WTC11 (cell line): ENCODE results near the gene JUND. TPM values are rescaled to one million over a fixed set of nuclear protein-coding genes. Genes with fewer than 3 reads are reported as not detected.

Experiments
- ATAC-seq: fragments of 200-7000 bp; cut with Tn5 transposase; 2 replicates; pipeline ENCODE4 v1.10.0; 2021; ENCODE audit warnings: mild to moderate bottlenecking, moderate library complexity
- CTCF ChIA-PET: fragments of 300-600 bp; sonication (Branson Sonifier 250); formaldehyde crosslinking; loops from one replicate; lab custom pipeline; 2021; ENCODE audit warnings: antibody characterized with exemption; lab: Charles Lee
- POLR2A ChIA-PET: fragments of 350-600 bp; sonication (Branson Sonifier 250); formaldehyde crosslinking; loops from one replicate; lab custom pipeline; 2021; ENCODE audit warnings: antibody characterized with exemption; lab: Charles Lee
- DNase-seq: peaks from one replicate; pipeline ENCODE4 v3.0.0; 2021; ENCODE audit warnings: low spot score
- H3K27ac Mint-ChIP-seq: 2 replicates; pipeline ENCODE4 v1.8.0; 2021; ENCODE audit warnings: mixed read lengths
- H3K27me3 Mint-ChIP-seq: 2 replicates; pipeline ENCODE4 v1.8.0; 2021; ENCODE audit warnings: low read depth, mild to moderate bottlenecking, moderate library complexity, mixed read lengths
- H3K36me3 Mint-ChIP-seq: 2 replicates; pipeline ENCODE4 v1.8.0; 2021; ENCODE audit warnings: mixed read lengths
- H3K4me1 Mint-ChIP-seq: 2 replicates; pipeline ENCODE4 v1.8.0; 2022; ENCODE audit warnings: mixed read lengths
- H3K4me3 Mint-ChIP-seq: 2 replicates; pipeline ENCODE4 v1.8.0; 2021; ENCODE audit warnings: mild to moderate bottlenecking, moderate library complexity, mixed read lengths
- H3K9me3 Mint-ChIP-seq: 2 replicates; pipeline ENCODE4 v1.8.0; 2021; ENCODE audit warnings: mixed read lengths
- E2F5 ChIP-seq: sonication (generic); formaldehyde crosslinking; IDR thresholded peaks from 2 replicates; pipeline ENCODE4 v1.8.1; 2022; ENCODE audit warnings: mild to moderate bottlenecking, moderate library complexity, missing genetic modification reagents
- ETV6 ChIP-seq: sonication (generic); formaldehyde crosslinking; IDR thresholded peaks from 2 replicates; pipeline ENCODE4 v1.8.1; 2022; ENCODE audit warnings: mild to moderate bottlenecking, missing genetic modification reagents
- ZBTB21 ChIP-seq: sonication (generic); formaldehyde crosslinking; IDR thresholded peaks from 2 replicates; pipeline ENCODE4 v1.8.1; 2023; ENCODE audit warnings: mild to moderate bottlenecking, missing genetic modification reagents, borderline replicate concordance
- ZNF423 ChIP-seq: fragments of 250-450 bp; sonication (Bioruptor Pico); IDR thresholded peaks from 2 replicates; pipeline ENCODE4 v2.1.2; 2022; ENCODE audit warnings: mild to moderate bottlenecking, moderate library complexity
- ZSCAN18 ChIP-seq: fragments of 250-450 bp; sonication (Bioruptor Pico); IDR thresholded peaks from 2 replicates; pipeline ENCODE4 v2.1.2; 2022; ENCODE audit warnings: mild to moderate bottlenecking, moderate library complexity
- microRNA-seq: library from miRNA; unstranded; fragments of <30 nt; microRNA quantifications from one replicate; pipeline ENCODE4 v1.2.0, GENCODE V29; 2022; ENCODE audit warnings: borderline number of aligned reads
- total RNA-seq: library from RNA; stranded (reverse); gene quantifications from 3 replicates; pipeline ENCODE4 v1.2.3, GENCODE V29; 2021

Gene JUND
- total RNA-seq, 1 experiment from 2014 or later = 121 TPM

- Mint-ChIP-seq H3K27ac (no peak overlapping the region), H3K36me3 (no peaks in the 10 kb centered on the region), H3K4me3 (no peak overlapping the region; the same call in 1 of the 2 replicates), H3K9me3 (no peaks in the 10 kb centered on the region), H3K4me1 (peaks cover 31% of the 10 kb centered on the region), H3K27me3 (peaks cover 27% of the 10 kb centered on the region)
- no peak for ATAC-seq
- ChIA-PET CTCF (interaction anchor here (0.8 to 4.6 kb wide), 17 partner anchors 10 to 179 kb away, joined by 3 to 100 read pairs (median 18); partner anchors contain the start of genes GDF15, JUND, MPV17L2 and RAB3A), POLR2A (interaction anchor here (2.0 to 3.2 kb wide), 2 partner anchors 12 to 50 kb away, joined by 5 to 18 read pairs; partner anchors contain the start of gene JUND)
- TF ChIP-seq E2F5 (CRISPR knock-in tag) = 0 out of 2 replicates have a peak, but pooled peaks have one; percentile 26
- no peak for TF ChIP-seq ETV6 (CRISPR knock-in tag)
- DNase-seq = no peak
These were observed 50.3 kb downstream of the JUND start for GRCh38 chr19:18230941-18231734.

GRCh38 chr19:18229915-18230314 lies 51.5 kb downstream of the JUND start:
- ChIA-PET CTCF (interaction anchor here (4.1 to 4.6 kb wide), 4 partner anchors 9 to 50 kb away, joined by 42 to 100 read pairs (median 67); partner anchors contain the start of genes JUND and RAB3A), POLR2A (interaction anchor here (0.6 kb wide), 1 partner anchor 47 kb away, joined by 3 read pairs; no protein-coding TSS in a partner anchor)
- H3K4me1 Mint-ChIP-seq = peaks cover 35% of the 10 kb centered on the region
- H3K27me3 Mint-ChIP-seq = peaks cover 32% of the 10 kb centered on the region
- TF ChIP-seq ZSCAN18 (CRISPR knock-in tag) (no peak), ZBTB21 (CRISPR knock-in tag) (no peak), ZNF423 (CRISPR knock-in tag) (peak; percentile 53)
- H3K4me3 Mint-ChIP-seq = no peak overlapping the region
- no peak overlapping the region for H3K27ac Mint-ChIP-seq
- no peaks in the 10 kb centered on the region for H3K36me3 Mint-ChIP-seq
- DNase-seq = no peak
- H3K9me3 Mint-ChIP-seq = no peaks in the 10 kb centered on the region
- ATAC-seq = no peak

Small RNAs within 50 kb of the gene (microRNA-seq; reads per million reads assigned to microRNA genes)
- gene MIR3188 = 2.8 reads per million

Other genes with a start within 250 kb of the JUND start
- gene IL12RB1, start 194.7 kb downstream of the JUND start, total RNA-seq = not detected in 3 replicates
- gene MAST3, start 183.8 kb downstream of the JUND start, total RNA-seq = 10.8 to 11.5 TPM (median 11.2 TPM) in 3 replicates
- gene PIK3R2, start 128.5 kb downstream of the JUND start, total RNA-seq = 51.9 to 56.9 TPM (median 53.8 TPM) in 3 replicates
- 20.2 to 30.3 TPM (median 26.2 TPM) in 3 replicates for gene IFI30, start 107.8 kb downstream of the JUND start, total RNA-seq
- 26.3 to 29.8 TPM (median 28.0 TPM) in 3 replicates for gene MPV17L2, start 88.4 kb downstream of the JUND start, total RNA-seq
- gene RAB3A, start 77.6 kb downstream of the JUND start, total RNA-seq = 12.2 to 14.7 TPM (median 14.6 TPM) in 3 replicates
- gene PDE4C, start 55.2 kb downstream of the JUND start, total RNA-seq = 3.0 to 5.7 TPM (median 3.8 TPM) in 3 replicates
- gene IQCN, start 7.2 kb downstream of the JUND start, total RNA-seq = 0.46 to 1.0 TPM (median 0.61 TPM) in 3 replicates
- gene LSM4, start 41.5 kb upstream of the JUND start, total RNA-seq = 373 to 434 TPM (median 409 TPM) in 3 replicates
- gene PGPEP1, start 59.0 kb upstream of the JUND start, total RNA-seq = 39.2 to 68.1 TPM (median 40.8 TPM) in 3 replicates
- 18.3 to 27.3 TPM (median 19.1 TPM) in 3 replicates for gene GDF15, start 104.5 kb upstream of the JUND start, total RNA-seq
- gene LRRC25, start 116.0 kb upstream of the JUND start, total RNA-seq = 0.07 to 0.31 TPM (median 0.18 TPM) in 3 replicates
- gene SSBP4, start 137.8 kb upstream of the JUND start, total RNA-seq = 44.5 to 51.2 TPM (median 47.4 TPM) in 3 replicates
- gene ISYNA1, start 156.5 kb upstream of the JUND start, total RNA-seq = 236 to 310 TPM (median 307 TPM) in 3 replicates
- gene ELL, start 240.4 kb upstream of the JUND start, total RNA-seq = 11.6 to 17.3 TPM (median 13.1 TPM) in 3 replicates